ENCODE measurements around the gene DICER1.

DNA sequence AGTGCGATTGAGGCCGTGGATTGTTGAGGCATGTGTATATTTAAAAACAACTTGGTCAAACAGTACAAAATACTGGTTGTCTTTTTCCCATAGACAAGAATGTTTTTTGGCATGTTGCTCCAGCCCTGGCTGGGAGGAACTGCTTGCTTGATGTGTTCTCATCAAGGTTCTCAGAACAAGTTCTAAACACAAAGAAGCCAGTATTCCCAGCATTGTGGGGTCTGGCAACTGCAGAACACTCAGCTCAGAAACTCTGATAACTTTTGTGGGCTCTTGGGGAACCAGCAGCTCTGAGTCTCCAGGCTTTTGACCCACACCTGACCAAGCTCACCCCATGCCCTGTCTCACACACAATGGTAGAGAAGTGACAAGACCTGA is 27.1 kb upstream of the DICER1 start:
- TF ChIP-seq CTCF (conservative IDR thresholded peaks at IDR 0.05; ENCODE audit: low read length) (no peak), EZH2phosphoT487 (IDR thresholded peaks at IDR 0.05; ENCODE audit: borderline replicate concordance) (no peak)

All from Loucy (cell line).